Sigmoid colon (tissue), 4 donors: ENCODE results near the gene HNRNPU.

Experiments used
- EP300 ChIP-seq, 4 donors: sonication (generic); formaldehyde crosslinking; IDR thresholded peaks; one replicate each; pipeline ENCODE4 v1.6.1; 2017; ENCODE audit warnings: antibody characterized with exemption in 4 of 4
- POLR2A ChIP-seq, 2 donors: fragments of 450-650 bp; IDR thresholded peaks; one replicate each; pipeline ENCODE4 v1.6.1; 2016; ENCODE audit warnings: antibody characterized with exemption in 2 of 2, mild to moderate bottlenecking in 2 of 2, moderate library complexity in 2 of 2
- POLR2AphosphoS5 ChIP-seq, 4 donors: sonication (generic); formaldehyde crosslinking; IDR thresholded peaks; one replicate each; pipeline ENCODE4 v1.6.1; 2017; ENCODE audit warnings: antibody characterized with exemption in 4 of 4
- TF ChIP-seq, protein P1 (sequence below), 4 experiments: fragments of 450-650 bp in 3 of 4; fragments of 200-600 bp in 1 of 4; IDR thresholded peaks; one replicate each; pipeline ENCODE4 v1.5.1; 2016 to 2019; ENCODE audit warnings: antibody characterized with exemption in 4 of 4, mild to moderate bottlenecking in 3 of 4, moderate library complexity in 2 of 4

DNA sequence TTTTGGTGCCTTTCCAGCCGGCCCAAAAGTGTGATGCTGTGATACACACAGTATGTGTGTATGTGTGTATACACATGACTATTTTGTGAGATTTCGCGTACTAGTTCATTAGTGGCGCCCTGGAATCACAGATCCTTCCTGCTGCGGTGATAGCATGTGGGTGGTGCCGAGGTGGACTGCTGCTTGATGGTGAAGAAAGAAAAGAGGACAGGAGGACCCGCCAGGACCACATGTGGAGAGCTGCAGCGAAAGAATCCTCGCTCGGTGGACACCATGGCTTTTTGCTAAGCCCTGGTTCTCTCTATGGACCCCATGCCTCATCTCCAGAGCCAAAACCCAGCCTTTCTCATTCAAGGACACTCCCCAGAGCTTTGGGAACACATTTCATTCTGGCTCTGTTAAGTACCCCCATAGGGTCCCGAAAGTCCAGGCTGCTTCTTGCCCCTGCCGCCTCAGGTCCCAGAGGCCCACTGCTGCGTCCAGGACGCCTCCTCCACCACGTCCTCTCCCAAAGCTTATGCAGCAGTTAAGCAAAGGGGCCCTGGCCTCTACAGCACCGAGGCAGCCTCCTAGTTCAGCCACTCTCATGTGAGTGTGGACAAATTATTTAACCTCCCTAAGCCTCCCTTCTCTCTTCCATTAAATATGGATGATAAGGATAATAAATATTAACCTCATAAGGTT lies 61.6 kb downstream of the HNRNPU start:
- TF ChIP-seq, protein P1, sequence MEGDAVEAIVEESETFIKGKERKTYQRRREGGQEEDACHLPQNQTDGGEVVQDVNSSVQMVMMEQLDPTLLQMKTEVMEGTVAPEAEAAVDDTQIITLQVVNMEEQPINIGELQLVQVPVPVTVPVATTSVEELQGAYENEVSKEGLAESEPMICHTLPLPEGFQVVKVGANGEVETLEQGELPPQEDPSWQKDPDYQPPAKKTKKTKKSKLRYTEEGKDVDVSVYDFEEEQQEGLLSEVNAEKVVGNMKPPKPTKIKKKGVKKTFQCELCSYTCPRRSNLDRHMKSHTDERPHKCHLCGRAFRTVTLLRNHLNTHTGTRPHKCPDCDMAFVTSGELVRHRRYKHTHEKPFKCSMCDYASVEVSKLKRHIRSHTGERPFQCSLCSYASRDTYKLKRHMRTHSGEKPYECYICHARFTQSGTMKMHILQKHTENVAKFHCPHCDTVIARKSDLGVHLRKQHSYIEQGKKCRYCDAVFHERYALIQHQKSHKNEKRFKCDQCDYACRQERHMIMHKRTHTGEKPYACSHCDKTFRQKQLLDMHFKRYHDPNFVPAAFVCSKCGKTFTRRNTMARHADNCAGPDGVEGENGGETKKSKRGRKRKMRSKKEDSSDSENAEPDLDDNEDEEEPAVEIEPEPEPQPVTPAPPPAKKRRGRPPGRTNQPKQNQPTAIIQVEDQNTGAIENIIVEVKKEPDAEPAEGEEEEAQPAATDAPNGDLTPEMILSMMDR (IDR thresholded peaks at IDR 0.05), result no peak
- TF ChIP-seq POLR2A (IDR thresholded peaks at IDR 0.05), result no peak
- no peak for TF ChIP-seq EP300 (IDR thresholded peaks at IDR 0.05)
- TF ChIP-seq POLR2AphosphoS5 (IDR thresholded peaks at IDR 0.05), result no peak
